Measurements from ENCODE around the gene CFAP20. TPM values are rescaled to one million over a fixed set of nuclear protein-coding genes. Genes with fewer than 3 reads are reported as not detected.

The CFAP20 gene
- polyA plus RNA-seq, 1 donor, result 69.0 TPM

- DNase-seq, result no peak
Observed at GRCh38 chr16:58126451-58126961, 2.7 kb downstream of the CFAP20 start.

GRCh38 chr16:58125781-58126335, 3.3 kb downstream of the CFAP20 start:
- DNase-seq, result no peak

GRCh38 chr16:58125041-58125440, 4.1 kb downstream of the CFAP20 start:
- DNase-seq, result no peak

GRCh38 chr16:58124601-58124915, 4.6 kb downstream of the CFAP20 start:
- DNase-seq, result no peak

- no peak for DNase-seq
Observed at GRCh38 chr16:58123896-58124600, 5.1 kb downstream of the CFAP20 start.

GRCh38 chr16:58121132-58121531, 8.0 kb downstream of the CFAP20 start:
- DNase-seq, result no peak

GRCh38 chr16:58120234-58120633, 8.9 kb downstream of the CFAP20 start:
- DNase-seq, result no peak

- no peak for DNase-seq
Observed at GRCh38 chr16:58119509-58119845, 9.7 kb downstream of the CFAP20 start.

GRCh38 chr16:58118801-58119508, 10.2 kb downstream of the CFAP20 start:
- no peak for DNase-seq

- no peak for DNase-seq
Observed at GRCh38 chr16:58116529-58116928, 12.7 kb downstream of the CFAP20 start.

GRCh38 chr16:58116081-58116480, 13.1 kb downstream of the CFAP20 start:
- DNase-seq, result no peak

GRCh38 chr16:58114827-58115825, 14.1 kb downstream of the CFAP20 start:
- DNase-seq, result no peak

GRCh38 chr16:58111302-58111627, 17.9 kb downstream of the CFAP20 start:
- no peak for DNase-seq

- no peak for DNase-seq
Observed at GRCh38 chr16:58110571-58111301, 18.4 kb downstream of the CFAP20 start.

- DNase-seq, result no peak
Observed at GRCh38 chr16:58109881-58110280, 19.3 kb downstream of the CFAP20 start.

- no peak for DNase-seq
Observed at GRCh38 chr16:58109330-58109729, 19.9 kb downstream of the CFAP20 start.

GRCh38 chr16:58107709-58108108, 21.5 kb downstream of the CFAP20 start:
- DNase-seq, result no peak

GRCh38 chr16:58107228-58107627, 22.0 kb downstream of the CFAP20 start:
- DNase-seq, result no peak

GRCh38 chr16:58105631-58106030, 23.6 kb downstream of the CFAP20 start:
- DNase-seq, result no peak

- DNase-seq, result no peak
Observed at GRCh38 chr16:58102665-58103392, 26.4 kb downstream of the CFAP20 start.

GRCh38 chr16:58099956-58100300, 29.3 kb downstream of the CFAP20 start:
- no peak for DNase-seq
